Bronchial epithelial cell (primary cell): ENCODE data around the gene TNNT1. TPM values are rescaled to one million over a fixed set of nuclear protein-coding genes. Genes with fewer than 3 reads are reported as not detected.

ENCODE experiments used
- DNase-seq: peaks from one replicate; pipeline ENCODE4 v3.0.0-alpha.2; 2010; ENCODE audit warnings: low read depth
- FAIRE-seq: peaks from 2 replicates; lab custom pipeline; 2011; peaks lifted over from hg19 to GRCh38; lab: Jason Lieb, UNC
- H3K27me3 ChIP-seq: 2 replicates; pipeline ENCODE4 v1.5.1; 2011; ENCODE audit warnings: low read length; ENCODE audit not compliant: control insufficient read depth, insufficient read depth
- H3K36me3 ChIP-seq: 2 replicates; pipeline ENCODE4 v1.5.1; 2011; ENCODE audit warnings: low read length; ENCODE audit not compliant: control insufficient read depth, insufficient read depth
- H3K4me3 ChIP-seq: 2 replicates; pipeline ENCODE4 v1.5.1; 2011; ENCODE audit warnings: mild to moderate bottlenecking, low read depth, low read length, control low read depth
- CTCF ChIP-seq: IDR thresholded peaks from 2 replicates; pipeline ENCODE4 v1.5.1; 2011; ENCODE audit warnings: mild to moderate bottlenecking, moderate library complexity, low read length, control low read depth, inconsistent platforms; ENCODE audit not compliant: insufficient read depth, severe bottlenecking
- total RNA-seq: library from RNA; depleted of rRNA; stranded (reverse); fragments of >200 nt; gene quantifications from 2 replicates; pipeline ENCODE4 v1.2.1, GENCODE V29; 2014

The TNNT1 gene
- total RNA-seq, 1 donor from 2014 or later, result 65.0 TPM

DNA sequence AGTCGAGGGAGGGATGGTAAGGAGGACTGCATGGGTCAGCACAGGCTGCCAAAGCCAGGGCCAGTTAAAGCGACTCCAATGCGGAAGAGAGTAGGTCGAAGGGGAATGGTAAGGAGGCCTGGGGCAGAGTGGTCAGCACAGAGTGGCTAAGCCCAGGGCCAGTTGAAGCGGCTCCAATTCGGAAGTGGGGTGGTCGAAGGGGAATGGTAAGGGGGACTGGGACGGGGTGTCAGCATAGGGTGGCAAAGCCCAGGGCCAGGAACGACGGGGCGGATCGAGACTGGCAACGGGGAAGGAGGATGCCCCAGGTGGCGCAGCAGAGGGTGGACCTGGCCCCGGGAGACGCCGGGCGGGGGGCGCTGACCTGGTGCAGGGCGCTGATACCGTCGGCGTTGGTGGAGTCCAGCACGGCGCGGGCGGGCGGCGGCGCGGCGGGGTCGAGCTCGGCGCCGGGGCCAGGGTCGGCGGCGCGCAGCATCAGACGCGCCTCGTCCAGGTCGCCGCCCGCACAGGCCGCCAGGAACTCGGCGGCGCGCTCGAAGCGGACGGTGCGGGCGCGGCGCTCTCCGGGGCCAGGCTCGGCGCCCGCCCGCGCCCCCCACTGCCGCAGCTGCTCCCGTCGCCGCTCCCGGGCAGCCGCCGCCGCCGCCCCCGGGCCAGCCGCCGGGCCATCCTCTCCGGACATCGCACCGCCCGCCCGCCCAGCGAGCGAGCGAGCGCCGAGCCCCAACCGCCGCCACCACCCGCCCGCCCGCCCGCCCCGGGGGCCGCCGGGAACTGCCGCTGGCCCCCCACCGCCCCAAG, 31.9 kb downstream of the TNNT1 start, which contains the start of gene PPP1R12C:
Gene PPP1R12C, minus strand, starts transcription at position 779 of the 804 bp plus-strand sequence. Its CDS starts 94 bp downstream, at position 685.
- FAIRE-seq (no peak), DNase-seq (no peak)
- Histone ChIP-seq H3K27me3 (no peaks in the 10 kb centered on the region), H3K36me3 (peaks cover 3% of the 10 kb centered on the region), H3K4me3 (peak within 1 kb of the TSS; percentile 92)
- TF ChIP-seq CTCF, result no peak

- no peak for TF ChIP-seq CTCF
- Histone ChIP-seq H3K36me3 (peaks cover 3% of the 10 kb centered on the region), H3K4me3 (peak overlapping the region; percentile 92), H3K27me3 (no peaks in the 10 kb centered on the region)
- no peak for FAIRE-seq
- DNase-seq, result peak; percentile 37
Observed at GRCh38 chr19:55116232-55116858, 32.7 kb downstream of the TNNT1 start.

DNA sequence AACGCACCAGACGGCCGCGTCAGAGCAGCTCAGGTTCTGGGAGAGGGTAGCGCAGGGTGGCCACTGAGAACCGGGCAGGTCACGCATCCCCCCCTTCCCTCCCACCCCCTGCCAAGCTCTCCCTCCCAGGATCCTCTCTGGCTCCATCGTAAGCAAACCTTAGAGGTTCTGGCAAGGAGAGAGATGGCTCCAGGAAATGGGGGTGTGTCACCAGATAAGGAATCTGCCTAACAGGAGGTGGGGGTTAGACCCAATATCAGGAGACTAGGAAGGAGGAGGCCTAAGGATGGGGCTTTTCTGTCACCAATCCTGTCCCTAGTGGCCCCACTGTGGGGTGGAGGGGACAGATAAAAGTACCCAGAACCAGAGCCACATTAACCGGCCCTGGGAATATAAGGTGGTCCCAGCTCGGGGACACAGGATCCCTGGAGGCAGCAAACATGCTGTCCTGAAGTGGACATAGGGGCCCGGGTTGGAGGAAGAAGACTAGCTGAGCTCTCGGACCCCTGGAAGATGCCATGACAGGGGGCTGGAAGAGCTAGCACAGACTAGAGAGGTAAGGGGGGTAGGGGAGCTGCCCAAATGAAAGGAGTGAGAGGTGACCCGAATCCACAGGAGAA, 33.5 kb downstream of the TNNT1 start:
- FAIRE-seq, result no peak
- DNase-seq, result no peak
- Histone ChIP-seq H3K36me3 (peaks cover 3% of the 10 kb centered on the region), H3K27me3 (no peaks in the 10 kb centered on the region), H3K4me3 (no peak overlapping the region)
- TF ChIP-seq CTCF, result no peak

DNA sequence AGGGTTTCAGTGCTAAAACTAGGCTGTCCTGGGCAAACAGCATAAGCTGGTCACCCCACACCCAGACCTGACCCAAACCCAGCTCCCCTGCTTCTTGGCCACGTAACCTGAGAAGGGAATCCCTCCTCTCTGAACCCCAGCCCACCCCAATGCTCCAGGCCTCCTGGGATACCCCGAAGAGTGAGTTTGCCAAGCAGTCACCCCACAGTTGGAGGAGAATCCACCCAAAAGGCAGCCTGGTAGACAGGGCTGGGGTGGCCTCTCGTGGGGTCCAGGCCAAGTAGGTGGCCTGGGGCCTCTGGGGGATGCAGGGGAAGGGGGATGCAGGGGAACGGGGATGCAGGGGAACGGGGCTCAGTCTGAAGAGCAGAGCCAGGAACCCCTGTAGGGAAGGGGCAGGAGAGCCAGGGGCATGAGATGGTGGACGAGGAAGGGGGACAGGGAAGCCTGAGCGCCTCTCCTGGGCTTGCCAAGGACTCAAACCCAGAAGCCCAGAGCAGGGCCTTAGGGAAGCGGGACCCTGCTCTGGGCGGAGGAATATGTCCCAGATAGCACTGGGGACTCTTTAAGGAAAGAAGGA, 34.4 kb downstream of the TNNT1 start:
- FAIRE-seq (no peak), DNase-seq (no peak)
- no peak for TF ChIP-seq CTCF
- Histone ChIP-seq H3K27me3 (no peaks in the 10 kb centered on the region), H3K36me3 (peaks cover 5% of the 10 kb centered on the region), H3K4me3 (no peak overlapping the region)

GRCh38 chr19:55113570-55114039, 35.4 kb downstream of the TNNT1 start:
- no peak for FAIRE-seq
- Histone ChIP-seq H3K27me3 (no peaks in the 10 kb centered on the region), H3K4me3 (no peak overlapping the region), H3K36me3 (peaks cover 7% of the 10 kb centered on the region)
- no peak for DNase-seq
- no peak for TF ChIP-seq CTCF
